HS-27A (cell line): ENCODE measurements around the gene GCHFR.

Source experiments
- DNase-seq: peaks from one replicate; pipeline ENCODE4 v3.0.0-alpha.2; 2012; ENCODE audit warnings: low read depth, missing footprints

Gene GCHFR

DNA sequence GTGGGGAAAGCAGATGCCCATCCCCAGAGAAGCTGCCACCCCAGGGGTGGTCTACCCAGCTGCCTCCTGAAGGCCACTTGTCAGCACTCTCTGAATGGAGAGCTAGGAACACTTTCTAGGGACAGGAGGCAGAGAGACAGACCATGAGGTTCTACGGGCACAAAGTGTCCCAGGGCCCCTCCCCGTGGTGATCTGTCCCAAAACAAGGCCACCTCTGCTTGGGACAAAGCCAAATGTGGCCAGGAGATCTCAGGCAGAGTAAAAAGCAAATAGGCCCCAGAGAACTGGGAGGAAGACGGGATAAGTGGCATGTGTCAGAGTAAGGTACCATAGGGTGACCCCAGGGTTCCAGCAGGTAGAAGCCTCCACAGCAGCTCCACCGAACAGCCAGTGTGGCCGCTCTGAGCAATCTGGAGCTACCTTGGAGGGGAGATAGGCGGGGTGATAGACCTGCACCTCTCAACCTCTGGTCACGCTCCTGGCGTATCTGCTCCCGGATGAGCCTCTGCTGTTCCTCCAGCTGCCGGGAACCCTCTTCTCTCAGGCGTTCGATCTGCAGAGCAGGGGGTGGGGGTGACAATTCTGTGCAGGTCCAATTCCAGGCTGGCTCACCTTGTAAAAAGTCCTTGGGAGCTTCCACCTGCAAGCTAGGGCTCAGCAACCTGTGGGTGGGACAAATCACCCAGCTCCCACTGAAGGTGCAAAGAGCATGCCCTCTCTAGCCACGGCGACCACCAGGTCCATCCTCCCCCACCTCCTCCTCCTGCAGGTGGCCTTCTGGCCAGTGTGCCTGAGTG lies 12.1 kb downstream of the GCHFR start:
- DNase-seq: no peak

DNA sequence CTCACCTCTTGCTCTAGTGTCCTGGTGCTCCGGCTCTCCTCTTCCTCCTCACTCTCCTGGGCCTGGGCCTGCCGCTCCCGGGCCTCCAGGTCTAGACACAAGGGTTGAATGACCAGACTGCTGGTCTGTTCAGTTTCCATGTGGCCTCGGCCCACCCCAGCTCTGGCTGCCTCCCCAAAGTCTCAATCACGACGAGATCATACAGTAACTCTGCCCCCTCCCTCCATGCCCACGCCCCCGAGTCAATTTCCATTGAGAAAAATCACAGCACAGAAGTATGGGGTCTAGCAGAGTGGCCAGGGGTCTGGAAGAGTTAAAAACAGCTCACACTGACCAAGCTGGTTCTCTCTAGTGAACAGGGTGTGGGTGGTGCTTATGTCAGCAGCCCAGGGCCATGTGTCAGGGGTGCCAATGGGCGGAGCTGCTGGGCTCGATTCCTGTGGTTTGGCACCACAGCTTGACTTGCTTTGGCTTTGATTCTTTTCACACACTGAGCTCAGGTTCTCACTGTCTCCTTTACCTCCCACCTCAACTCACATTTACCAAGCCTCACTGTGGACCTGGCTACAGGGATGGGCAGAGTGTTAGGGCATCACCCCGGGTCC lies 12.8 kb downstream of the GCHFR start:
- DNase-seq: no peak

DNA sequence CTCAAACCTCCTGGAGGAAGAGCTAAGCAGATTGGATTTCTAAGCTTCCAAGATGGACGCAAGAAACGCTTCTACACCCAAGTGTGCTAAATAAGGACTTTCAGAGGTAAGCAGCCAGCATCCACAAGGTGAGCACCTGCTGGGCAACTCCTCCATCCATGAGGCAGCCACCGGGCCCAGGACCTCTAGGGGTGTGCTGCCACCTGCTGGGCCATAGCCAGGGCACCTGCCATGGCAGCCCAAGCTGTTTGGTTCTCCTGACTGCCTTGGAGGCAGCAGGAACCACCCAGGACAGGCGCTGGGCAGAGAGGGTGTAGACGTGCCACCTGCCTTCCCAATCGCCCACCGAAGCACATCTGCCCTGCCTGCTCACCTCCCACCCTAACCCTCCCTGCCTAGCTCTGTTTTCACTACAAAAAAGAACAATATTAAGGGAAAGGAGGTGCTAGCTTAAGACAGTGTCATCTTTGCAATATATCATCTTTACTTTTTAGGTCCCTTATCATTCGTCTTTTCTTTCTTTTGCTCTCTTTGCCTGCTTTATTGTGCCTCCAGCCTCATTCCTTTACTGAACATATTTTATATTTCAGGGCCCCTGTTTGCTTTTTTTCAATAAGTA lies 18.9 kb downstream of the GCHFR start:
- DNase-seq: no peak

DNA sequence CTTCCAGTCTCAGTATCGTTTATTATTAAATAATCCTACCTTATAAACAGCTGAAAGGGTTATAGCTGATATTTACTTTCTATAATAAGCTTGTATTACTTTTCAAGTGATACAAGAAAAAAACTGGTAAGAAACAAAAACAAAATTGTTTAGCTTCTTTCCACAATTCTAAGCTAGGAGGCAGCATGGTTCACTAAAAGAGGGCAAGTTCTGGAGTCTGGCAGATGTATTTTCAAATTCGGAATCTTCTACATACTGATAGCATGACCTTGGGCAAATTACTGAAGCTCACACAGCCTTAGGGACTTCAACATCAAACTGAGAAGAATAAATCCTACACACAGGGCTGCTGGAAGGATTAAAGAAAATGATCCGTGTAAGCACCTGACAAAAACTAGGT lies 21.3 kb downstream of the GCHFR start:
- no peak for DNase-seq

DNA sequence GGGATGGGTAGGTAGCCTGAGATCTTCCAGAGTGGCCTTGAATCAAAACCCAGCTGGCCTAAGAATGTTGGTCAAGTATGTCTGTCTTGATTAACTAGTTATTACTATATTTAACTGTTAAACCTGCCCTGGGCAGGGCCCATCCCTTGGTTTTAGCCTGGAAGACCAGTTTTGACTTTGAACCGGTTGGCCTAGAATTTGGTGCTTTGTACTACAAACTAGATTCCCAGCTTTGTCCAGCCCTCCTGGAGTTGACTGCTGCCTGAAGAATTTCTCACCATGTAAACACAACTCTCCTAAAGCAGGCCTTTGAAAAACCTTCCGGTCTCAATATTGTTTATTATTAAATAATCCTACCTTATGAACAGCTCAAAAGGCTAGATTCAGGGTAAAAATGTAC lies 21.9 kb downstream of the GCHFR start:
- DNase-seq: no peak

DNA sequence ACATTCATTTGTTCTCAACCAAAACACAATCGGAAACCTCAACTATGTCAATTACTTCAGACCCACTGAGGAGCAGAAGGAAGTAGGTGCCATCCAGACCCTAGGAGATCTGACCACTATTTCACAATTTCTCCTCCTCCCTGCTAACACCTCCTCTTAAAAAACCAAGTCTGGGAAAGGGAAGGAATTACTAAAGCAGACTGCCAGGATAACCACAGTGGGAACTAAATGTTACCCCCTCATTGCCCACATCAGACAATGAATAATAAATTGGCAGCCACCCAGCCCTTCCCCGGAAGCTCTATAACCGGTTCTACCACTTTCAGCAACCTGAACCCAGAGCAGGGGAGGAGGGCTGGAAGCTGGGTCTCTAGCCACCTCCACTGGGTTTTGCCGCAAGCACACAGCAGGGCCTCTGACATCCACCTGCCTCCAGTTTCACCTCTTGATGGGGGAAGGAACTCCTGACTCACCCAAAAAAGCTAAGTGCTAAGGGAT lies 23.5 kb downstream of the GCHFR start:
- peak; percentile 35 for DNase-seq

DNA sequence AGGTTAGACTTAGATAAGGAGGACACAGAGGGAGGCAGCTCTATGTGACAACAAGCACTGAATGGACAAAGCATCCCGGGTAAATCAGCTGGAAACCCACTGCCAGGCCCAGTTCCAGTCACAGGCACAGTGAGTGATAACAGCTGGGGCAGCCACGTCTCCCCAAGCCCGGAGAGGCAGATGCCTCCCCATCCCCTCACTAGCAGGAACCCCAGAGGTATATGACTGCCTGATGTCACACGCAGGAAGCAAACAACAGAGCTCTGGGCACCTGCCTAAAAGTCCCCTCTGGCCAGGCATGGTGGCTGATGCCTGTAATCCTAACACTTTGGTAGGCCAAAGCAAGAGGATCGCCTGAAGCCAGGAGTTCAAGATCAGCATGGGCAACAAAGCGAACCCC lies 24.1 kb downstream of the GCHFR start:
- no peak for DNase-seq

DNA sequence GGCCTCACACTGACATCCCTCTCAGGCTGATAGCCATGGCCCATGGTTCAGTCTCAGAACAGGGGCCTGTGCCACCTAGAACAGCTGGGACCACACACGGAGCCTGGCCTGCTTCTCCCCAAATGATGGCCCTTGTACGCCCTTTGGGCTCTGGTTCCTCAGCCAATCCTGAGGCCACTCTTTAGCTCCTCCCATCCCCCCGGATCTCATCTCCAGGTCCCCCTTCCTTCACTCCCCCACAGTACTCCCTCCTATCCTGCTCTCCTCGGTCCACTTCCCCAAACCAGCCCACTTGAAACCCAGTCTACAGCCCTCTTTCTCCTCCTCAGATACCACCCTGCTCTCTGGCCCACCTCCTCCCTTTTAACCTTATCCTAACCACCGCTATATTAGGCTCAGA lies 25.3 kb downstream of the GCHFR start:
- DNase-seq: no peak

DNA sequence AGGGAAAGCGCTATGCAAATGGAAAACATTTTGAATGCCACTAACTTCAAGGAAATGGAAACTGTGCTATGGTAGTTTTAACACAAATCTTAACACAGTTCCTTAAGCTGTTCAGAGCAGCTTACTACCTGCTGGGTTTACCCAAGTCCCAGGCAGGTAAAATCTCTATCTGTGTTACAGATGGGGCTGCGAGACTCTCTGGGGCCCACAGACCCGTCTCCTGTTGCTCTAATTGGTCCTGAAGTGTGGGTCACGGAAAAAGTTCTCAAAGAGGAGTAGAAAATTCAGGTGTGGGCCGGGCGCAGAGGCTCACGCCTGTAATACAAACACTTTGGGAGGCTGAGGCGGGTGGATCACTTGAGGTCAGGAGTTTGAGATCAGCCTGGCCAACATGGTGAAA lies 26.1 kb downstream of the GCHFR start:
- no peak for DNase-seq

DNA sequence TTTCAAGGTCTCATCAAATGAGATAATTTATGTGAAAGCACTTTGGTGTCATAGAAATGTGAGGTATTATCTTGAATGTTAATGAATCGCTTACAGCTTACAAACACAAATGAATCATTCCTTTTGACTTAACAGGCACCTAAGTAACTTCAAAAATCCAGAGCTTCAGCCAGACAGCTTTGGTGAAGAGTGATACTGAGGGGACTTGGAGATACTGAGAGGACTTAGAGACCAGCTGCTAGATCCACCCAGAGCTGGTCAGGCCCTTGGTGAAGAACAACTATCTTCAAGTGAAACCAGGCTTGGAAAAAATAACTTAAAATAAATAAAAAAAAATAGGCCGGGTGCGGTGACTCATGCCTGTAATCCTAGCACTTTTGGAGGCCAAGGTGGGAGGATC lies 26.9 kb downstream of the GCHFR start:
- DNase-seq: no peak

DNA sequence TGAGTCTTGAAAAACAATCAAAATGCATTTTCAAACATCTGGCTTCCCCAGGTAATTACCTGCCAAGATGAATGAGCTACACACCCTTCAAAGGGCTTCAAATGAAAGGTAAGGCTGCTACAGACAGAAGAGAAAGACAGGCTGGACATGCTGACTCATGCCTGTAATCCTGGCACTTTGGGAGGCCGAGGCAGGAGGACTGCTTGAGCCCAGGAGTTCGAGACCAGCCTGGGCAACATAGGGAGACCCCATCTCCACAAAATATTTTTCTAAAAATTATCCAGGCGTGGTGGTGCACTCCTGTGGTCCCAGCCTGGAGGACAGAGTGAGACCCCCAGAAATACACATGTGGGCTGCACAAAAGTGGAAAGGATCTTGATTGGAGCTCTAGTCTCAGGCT lies 28.5 kb downstream of the GCHFR start:
- no peak for DNase-seq

DNA sequence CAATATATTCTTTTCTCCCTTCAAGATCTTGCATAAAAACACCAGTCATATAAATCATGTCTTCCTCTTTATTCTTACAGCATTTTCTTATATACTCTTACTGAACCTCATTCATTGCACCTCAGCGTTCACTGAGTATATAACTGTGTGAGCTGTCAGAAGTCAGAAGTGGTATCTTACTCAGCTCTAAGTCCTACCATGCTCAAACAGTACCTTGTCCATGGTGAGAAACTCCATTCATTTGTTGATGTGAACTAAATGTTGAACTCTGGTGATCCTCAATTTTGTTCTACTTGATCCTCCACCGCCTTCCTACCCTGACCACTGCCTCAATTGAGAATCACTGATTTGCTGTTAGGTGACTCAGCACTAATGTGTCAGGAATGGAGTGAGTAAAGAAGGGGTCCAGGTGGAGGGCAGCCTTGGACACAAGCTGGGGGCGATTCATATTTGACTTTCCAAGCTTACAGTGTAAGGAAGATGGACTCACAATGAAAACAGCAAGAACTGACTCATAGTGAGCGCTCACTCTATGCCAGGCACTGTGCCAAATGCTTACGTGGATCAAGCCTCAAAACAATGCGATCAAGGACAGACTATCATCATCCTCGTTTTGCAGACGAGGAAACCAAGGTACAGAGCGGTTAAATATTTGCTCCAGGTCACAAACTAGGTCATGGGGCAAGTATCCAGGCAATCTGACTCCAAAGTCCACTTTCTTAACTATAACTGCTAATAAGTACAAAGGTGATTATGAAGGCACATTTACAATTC lies 29.5 kb downstream of the GCHFR start:
- peak; percentile 78 for DNase-seq

DNA sequence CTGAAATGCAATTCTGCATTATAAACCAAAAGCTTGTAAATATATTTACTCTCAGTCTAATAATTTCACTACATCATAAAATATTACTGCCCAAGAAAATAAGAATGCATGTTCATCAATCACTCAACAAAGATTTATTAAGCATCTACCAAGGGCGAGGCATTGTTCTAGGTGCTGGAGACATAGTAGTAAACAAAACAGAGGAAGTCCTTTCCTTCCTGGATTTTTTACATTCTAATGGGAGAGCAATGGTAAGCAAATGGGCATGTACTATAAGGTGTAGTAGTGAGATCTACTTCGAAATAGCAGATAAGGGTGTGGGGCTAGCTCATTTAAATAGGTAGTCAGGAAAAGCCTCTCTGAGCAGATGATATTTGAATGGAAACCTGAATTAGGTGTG lies 32.2 kb downstream of the GCHFR start:
- no peak for DNase-seq

DNA sequence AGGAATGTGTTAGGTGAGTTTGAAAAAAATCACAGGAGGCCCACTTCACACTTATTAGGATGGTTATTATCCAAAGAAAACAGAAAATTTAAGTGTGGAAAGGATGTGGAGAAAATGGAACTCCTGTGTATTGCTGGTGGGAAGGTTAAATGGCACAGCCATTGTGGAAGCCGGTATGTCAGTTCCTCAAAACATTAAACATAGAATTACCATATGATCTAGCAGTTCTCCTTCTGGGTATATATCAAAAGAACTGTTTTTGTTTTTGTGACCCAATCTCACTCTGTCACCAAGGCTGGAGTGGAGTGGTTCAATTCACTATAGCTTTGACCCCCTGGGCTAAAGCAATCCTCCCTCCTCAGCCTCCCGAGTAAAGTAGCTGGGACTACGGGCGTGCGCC lies 32.6 kb downstream of the GCHFR start:
- no peak for DNase-seq

DNA sequence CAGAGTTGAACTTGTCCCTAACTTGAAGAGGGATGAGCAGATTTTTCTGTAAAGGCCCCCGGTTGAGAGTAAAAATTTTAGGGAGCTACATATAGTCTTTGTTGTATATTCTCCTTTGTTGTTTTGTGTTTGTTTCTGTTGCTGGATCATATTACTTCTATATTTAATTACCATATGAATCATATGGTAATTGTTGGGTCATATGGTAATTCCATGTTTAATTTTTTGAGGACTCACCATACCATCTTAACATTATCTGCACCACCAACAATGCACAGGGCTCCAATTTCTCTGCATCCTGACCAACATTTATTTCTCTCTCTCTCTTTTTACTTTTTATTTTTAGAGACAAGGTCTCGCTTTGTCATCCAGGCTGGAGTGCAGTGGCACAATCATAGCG lies 35.7 kb downstream of the GCHFR start:
- DNase-seq: no peak

DNA sequence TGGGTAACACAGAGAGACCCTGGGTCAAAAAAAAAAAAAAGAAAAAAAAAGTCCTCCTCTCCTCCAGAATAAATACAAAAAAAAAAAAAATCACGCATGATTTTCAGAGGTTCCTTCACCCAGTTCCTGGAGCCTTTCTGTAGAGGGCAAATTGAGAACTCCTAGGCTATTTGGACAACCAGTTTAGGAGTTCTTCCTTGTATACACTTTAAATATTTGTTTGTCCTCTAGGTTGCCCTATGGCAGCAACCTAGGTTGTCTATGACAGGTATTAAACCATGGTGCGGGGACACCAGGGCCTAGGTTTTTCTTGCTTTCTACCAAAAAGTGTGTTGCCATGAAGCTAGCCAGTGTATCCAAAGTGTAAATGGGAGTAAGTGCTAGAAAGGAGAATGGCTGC lies 39.2 kb downstream of the GCHFR start:
- no peak for DNase-seq

DNA sequence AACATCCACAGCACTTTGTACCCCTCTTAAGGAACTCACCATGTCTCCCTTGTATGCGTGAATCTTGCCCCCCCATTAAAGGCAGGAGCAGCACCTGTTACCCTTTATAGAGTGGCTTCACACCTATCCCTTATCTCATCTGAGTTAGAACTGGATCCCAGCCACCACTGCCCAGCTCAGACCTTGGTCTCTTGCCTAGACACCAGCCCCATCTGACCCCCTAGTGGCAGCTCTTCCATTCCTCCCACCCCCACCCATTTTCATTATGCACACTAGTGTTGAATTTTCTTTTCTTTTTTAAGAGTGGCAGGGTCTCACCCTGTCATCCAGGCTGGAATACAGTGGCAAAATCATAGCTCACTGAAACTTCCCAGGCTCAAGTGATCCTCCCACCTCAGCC lies 39.8 kb downstream of the GCHFR start:
- DNase-seq: no peak

DNA sequence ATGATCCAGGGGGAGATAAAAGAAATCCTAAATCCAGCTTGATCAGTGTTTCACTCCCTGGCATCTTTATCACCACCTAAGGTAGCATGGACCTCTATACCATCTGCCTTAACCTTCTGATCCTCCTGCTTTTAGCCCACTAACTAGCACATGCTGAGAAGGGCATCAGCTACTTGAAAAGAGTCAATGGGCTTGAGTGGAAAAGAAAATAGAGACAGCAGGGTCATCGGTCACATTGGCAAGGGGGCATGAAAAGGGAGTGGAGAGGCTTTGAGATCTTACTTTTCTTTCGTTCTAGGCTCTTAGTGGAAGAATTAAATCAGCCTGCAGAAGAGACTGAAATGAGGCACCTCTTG lies 42.8 kb downstream of the GCHFR start:
- no peak for DNase-seq

DNA sequence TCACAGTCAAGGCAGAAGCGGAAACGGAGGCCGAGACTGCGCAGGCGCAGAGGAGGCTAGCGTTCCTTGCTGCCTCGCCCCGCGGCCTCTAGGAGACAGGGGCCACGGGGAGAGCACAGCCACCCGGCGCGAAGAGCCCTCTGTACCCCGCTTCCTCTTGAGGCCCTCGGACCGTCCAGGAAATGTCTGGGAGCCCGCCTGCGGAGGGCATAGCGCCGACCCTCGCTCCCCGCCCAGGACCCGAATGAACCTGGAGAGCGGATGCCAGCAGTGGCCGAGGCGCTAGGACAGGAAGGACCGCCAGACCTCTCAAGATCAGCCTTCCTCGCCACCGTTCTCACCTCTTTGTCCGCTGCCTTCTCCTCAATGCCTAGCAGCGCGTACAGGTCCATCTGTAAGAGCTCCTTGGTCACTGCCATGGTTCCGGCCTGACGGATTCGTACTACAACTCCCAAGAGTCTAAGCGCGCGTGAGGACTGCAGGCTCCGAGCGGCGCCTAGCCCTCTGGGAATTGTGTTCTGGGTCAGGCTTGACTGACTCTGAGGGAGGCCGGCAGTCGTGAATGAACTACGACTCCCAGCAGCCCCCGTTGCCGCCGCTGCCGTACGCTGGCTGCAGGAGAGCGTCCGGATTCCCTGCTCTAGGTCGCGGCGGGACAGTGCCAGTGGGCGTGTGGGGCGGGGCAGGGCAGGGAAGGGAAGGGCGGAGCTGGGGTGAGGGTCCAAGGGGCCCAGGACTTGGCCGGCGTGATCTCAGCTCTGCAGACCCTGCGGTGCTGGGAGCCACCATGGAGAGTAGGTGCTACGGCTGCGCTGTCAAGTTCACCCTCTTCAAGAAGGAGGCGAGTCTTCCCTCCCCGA lies 43.4 kb downstream of the GCHFR start, which contains the start of the genes DNAJC17 and ZFYVE19:
TSS of gene DNAJC17 (minus strand) at position 446 of the 860 bp plus-strand sequence. CDS start at position 419, 27 bp downstream.
TSS of gene ZFYVE19 (plus strand) at position 62 of the 860 bp plus-strand sequence. CDS start at position 563, 501 bp downstream.
- peak; percentile 93 for DNase-seq

DNA sequence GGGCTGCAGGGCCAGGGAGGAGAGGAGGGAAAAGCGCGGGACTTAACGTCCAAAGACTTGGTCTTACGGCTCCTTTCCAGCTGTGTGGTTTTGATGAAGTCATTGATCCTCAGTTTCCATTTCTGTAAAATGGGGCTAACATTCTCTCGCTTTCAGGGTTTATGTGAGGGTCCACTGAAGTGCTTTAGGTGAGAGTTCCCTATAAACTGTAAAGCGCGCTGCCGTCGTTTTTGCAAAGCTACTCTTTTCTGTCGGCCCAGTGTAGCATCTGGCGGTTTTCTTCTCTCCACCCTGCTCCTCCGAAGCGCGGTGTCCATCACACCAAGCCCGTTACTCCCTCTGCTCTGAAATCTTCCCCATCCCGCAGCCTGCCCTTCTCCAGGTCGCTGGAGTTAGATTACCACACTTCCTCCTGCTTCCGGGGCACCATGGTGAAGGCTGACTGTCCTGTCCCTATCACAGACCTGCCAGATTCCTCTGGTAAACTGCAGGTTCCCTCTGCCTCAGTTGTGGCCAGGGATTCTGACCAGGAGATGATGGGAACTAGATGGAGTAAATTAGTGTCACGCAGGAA lies 44.1 kb downstream of the GCHFR start:
- DNase-seq: no peak

DNA sequence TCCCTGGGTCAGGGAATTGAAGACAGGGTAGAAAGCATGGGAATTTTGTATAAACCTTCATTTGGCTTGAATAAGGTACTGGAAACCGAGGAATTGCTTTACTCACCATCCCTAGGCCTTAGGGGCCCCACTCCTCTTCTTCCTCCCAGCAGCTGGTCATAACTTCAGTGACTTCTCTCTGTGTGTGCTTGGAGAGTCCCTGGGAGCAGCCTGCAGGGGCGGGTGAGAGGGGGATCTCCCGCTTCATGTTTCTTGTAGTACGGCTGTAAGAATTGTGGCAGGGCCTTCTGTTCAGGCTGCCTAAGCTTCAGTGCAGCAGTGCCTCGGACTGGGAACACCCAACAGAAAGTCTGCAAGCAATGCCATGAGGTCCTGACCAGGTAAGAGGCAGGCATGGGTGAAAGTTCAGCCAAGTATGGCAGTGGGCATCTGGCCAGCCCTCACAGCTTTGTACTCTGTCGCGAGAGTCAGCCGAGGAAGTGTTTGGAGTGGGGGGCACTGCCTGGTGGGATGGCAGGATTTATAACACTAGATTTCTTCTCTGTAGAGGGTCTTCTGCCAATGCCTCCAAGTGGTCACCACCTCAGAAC lies 45.1 kb downstream of the GCHFR start:
- no peak for DNase-seq
